Fibroblast of gingiva (primary cell): ENCODE measurements around the gene RUBCNL.

ENCODE experiments used
- DNase-seq: peaks from one replicate; pipeline ENCODE4 v3.0.0-alpha.2; 2011; ENCODE audit warnings: low read depth

The RUBCNL gene

GRCh38 chr13:46341112-46341711 lies 45.8 kb downstream of the RUBCNL start:
- peak; percentile 67 for DNase-seq

- DNase-seq, result no peak
Measured at GRCh38 chr13:46340631-46341111, 46.4 kb downstream of the RUBCNL start.

DNA sequence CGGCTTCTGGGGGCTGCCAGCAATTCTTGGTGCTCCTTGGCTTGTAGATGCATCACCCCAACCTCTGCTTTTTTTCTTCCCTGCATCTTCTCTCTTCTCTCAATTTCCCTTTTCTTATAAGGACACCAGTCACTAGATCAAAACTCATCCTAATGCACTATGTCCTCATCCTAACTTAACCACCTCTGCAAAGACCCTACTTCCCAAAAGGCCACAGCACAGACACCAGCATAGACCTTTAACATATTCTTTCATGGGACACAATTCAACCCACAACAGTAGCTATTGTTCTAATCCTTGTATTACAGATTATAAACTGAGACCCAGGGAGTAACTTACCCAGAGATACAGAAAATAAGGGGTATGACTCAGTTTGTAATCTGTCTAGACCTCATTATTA lies 47.0 kb downstream of the RUBCNL start:
- no peak for DNase-seq

DNA sequence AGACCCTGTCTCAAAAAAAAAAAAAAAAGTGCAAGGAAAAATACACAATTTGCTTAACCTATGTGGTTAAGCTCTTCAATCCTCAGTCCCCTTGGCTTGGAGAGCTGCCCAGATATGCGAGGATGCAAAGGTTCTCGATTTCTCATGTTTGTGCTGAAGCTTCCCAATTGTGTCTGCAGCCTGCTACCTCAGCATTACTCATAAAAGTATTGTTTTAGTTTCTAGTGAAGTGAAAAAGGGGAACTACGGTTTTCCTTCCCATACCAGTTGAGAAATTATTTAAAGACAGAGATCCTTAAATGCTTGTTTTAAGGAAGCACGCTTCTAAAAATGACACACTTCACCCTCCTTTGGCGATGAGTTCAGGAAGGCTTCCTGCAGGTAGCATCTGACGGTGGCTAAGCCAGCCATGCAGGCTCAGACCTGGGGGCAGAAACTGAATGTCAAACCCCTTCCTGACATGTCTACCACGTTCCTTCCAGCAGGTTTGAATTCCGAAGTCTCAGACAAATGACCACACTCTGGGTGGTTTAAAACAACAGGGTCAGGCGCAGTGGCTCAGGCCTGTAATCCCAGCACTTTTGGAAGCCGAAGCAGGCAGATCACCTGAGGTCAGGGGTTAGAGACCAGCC lies 47.9 kb downstream of the RUBCNL start:
- DNase-seq, result peak; percentile 50

DNA sequence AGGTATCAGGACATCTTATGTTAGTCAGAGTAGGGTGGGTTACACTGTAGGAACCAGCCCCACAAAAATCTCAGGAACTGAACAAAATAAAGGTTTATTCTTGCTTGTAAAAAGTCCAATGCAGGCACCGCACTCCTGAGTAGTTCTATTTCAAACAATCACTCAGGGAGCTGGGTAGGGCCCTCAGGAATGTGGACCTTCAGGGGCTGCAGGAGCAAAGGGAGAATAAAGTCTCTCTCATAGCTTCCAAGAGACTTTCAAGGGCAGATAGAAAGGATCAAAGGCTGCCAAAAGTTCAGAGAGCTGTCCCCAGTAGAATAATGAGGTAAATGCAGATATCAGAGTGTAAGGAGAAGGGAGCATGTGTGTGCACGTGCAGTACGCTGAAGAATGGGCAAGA lies 49.4 kb downstream of the RUBCNL start:
- DNase-seq, result no peak

GRCh38 chr13:46334035-46334822 lies 52.8 kb downstream of the RUBCNL start:
- no peak for DNase-seq

DNA sequence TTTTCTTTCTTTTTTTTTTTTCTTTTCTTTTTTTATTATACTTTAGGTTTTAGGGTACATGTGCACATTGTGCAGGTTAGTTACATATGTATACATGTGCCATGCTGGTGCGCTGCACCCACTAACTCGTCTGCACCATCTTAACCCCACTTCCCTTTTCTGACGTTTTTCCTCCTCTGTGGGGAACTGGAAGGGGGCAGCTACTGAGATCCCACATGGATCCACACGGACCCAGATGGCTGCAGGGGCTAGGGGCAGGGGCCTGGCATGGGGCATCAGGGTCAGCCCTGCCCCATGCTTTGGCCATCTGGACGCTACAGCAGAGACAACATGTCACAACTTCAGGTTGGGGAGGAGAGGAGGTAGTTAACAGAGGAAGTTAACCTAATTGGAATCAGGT lies 54.3 kb downstream of the RUBCNL start:
- DNase-seq, result no peak

DNA sequence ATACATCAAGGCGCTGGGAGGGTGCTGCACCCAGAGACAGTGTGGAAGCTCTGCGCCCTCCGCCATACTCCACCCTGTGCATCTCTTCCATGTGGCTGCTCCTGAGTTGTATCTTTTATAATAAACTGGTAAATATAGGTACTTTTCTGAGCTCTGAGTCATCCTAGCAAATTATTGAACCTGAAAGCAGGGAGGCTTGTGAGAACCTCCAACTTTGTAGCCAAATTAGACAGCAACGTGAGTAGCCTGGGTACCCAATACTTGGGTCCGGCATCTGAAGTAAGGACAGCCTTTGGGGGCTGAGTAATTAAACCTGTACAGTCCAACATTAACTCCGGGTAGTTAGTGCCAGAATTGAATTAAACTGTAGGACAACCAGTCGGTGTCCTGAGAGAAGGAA lies 57.4 kb downstream of the RUBCNL start:
- DNase-seq, result no peak

DNA sequence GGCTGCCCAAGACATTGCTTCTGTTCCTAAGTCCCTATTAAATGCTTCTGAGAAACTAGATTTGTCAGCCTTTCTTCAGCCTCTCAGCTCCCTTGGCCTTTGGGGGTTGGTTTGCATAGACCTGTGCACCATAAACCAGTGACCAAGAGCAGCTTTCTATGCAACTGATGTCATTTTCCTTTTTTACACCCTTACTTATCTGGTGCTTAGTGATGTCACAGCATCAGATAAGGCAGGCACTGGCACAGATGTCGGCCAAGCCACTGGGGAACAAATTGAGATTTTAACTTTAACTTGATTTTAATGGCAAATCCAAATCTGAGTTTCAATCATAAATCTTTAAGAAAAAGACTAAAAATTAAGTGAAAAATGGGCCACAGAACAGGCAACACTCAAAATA lies 59.8 kb downstream of the RUBCNL start:
- DNase-seq, result no peak

- DNase-seq, result no peak
Measured at GRCh38 chr13:46324976-46325375, 62.1 kb downstream of the RUBCNL start.

DNA sequence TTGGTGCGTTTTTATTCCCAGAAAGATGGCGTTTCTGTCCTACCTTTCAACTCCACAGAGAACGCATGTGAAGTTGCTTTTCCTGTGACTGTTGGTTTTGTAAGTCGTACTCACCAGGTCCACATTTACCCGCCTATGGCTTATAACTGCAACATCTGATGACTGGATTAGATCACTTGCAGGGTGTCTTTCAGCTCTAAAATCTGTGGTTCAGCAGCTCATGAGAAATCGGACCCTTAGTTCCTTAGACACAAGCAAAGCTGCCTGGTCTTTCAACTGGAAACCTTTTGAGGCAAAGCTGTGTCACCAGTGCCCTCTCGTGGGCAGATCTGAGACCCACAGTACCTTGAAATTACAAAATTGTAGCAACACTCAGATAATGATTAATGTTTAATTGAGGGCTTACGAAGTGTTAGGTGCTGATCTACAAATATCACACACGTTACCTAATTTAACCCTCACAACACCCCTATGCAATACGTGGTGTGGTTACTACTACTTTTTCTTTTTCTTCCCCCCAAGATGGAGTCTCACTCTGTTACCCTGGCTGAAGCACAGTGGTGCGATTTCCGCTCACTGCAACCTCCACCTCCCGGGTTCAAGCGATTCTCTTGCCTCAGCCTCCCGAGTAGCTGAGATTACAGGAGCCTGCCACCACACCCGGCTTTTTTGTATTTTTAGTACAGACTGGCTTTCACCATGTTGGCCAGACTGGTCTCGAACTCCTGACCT lies 65.4 kb downstream of the RUBCNL start:
- DNase-seq, result peak; percentile 50

- DNase-seq, result no peak
Measured at GRCh38 chr13:46320821-46321220, 66.2 kb downstream of the RUBCNL start.

GRCh38 chr13:46320406-46320805 lies 66.6 kb downstream of the RUBCNL start:
- no peak for DNase-seq

- no peak for DNase-seq
Measured at GRCh38 chr13:46318986-46319385, 68.1 kb downstream of the RUBCNL start.

DNA sequence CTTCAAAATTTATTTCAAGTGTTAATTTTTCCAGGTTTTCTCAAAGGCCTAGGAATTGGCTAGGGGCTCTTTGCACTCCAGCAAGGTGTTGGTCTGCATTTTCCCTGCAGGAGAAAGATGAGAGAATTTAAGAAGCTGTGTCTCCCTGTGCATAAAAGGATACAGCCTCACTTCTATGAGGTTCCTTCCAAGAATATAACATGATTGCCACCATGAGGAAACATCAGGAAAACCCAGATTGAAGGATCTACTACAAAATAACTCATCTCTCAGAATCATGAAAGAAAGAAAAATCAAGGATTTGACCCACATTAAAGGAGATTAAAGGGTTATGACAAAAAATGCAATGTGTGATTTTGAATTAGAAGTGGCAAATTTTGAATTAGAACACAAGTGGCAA lies 69.9 kb downstream of the RUBCNL start:
- DNase-seq, result peak; percentile 9

DNA sequence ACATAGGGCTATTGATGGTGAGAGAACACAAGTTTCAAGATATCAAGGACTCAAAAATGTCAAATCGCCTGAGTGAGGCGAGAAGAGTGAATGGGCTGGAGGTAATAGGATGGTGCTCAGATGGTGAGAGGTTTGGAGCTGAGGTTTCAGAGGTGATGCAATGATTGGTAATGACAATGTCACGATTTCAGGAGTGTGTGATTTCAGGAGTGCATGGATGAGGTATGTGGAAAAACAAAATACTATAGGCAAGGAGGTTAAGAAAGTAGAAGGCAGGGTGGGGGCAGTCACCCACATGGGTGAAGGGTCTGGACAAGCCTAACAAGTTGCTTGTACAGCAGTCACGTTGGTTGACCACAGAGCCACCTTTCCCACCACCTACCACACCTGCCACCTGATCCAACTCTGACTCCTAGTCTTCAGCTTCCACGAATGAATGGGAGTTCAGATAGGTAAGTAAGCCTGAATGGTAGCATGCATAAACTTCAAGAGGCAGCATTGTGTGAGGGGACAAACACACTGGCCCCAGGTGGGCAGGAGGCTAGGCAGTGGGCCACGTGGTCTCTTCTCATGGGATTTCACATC lies 71.5 kb downstream of the RUBCNL start:
- no peak for DNase-seq

DNA sequence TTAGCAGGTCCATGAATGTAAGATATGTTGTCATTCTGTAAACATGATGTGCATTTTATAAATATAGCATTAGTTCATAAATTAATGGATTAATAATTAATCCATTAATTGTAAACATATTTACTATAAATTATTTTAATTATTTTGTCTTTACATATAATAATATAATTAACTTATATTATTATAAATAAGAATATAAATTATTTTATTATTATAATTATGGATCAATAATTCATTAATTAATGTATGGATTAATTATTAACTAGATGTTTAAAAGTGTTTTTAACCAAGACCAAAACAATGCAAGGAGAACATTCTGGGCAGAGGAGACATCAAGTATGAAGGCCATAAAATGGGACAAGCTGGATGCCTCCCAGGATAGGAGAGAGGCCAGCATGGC lies 72.0 kb downstream of the RUBCNL start:
- DNase-seq, result no peak

DNA sequence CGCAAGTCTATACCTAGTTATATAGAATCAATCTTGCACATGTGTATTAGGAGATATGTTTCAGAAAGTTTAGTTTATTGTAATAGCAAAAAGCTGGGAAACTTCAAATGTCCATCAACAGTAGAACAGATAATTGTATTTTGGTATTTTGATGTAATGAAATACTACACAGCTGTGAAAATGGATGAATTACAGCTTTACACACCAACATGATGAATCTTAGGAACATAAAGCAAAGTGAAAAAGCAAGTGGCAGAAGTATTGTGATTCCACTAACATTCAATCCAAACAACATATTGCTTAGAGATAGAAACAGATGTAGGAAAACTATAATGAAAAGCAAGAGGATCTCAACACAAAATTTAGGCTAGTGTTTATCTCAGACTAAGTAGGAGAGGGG lies 72.5 kb downstream of the RUBCNL start:
- DNase-seq, result no peak

GRCh38 chr13:46313432-46314257 lies 73.4 kb downstream of the RUBCNL start:
- no peak for DNase-seq

DNA sequence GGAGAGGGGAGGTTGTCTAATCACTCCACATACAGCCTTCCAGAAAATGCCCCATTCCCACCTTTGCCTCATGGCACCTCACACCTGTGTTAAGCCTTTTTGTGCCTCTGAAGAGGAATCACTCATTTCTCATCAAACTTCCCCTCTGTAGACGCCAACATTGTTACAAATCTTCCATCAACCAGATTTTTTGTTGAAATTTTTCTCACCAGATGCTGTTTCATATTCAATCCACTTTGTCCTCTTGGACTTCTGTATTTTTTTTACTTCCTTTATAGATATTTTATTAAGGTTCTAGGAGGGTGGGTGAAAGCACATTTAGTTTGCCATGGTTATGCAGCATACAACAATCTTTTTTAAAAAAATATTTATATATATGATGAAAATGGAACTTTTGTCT lies 74.0 kb downstream of the RUBCNL start:
- DNase-seq, result no peak

GRCh38 chr13:46311217-46311616 lies 75.8 kb downstream of the RUBCNL start:
- no peak for DNase-seq
